Parietal lobe (tissue), 1 donor: ENCODE data around the gene CSN2. TPM values are rescaled to one million over a fixed set of nuclear protein-coding genes. Genes with fewer than 3 reads are reported as not detected.

Experiments
- total RNA-seq: library from RNA; depleted of rRNA; stranded (reverse); fragments of >200 nt; gene quantifications from one replicate; pipeline ENCODE4 v1.2.3, GENCODE V29; 2014

CSN2 gene
- not detected for total RNA-seq

DNA sequence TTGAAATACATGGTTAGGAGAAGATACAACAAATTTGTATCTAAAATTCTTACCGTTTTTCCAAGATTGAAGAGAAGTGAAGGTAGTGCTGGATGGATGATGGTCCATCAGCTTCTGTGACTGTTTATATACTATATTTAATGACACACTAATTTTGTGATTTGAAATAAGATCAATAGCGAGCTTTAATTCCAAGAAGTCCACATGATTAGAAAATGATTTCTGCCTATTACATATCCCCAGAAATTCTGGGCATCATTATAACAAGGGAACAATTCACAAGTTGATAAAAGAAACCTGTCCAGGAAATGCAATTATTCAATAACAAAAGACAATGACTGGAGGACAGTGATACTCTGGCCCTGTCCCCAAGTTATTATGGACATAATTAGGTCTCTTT is at the start of gene CSN2:
Gene CSN2 (minus strand): TSS at position 101 of the 400 bp plus-strand sequence. CDS start 4,733 bp downstream, outside the sequence.

GRCh38 chr4:69995526-69996016 is 30.0 kb upstream of the CSN2 start, which contains the start of gene STATH:
Gene STATH, plus strand, starts transcription at chr4:69995966. Its CDS starts 2,472 bp downstream, at chr4:69998438.

GRCh38 chr4:69930768-69931167 is 34.8 kb downstream of the CSN2 start, which contains the start of gene CSN1S1:
Gene CSN1S1, plus strand, starts transcription at chr4:69931068. Its CDS starts 1,488 bp downstream, at chr4:69932556.

Other genes with a start within 250 kb of the CSN2 start
- gene SULT1B1, start 205.1 kb downstream of the CSN2 start, total RNA-seq = 0.31 TPM
- 2.8 TPM for gene SULT1E1, start 105.6 kb downstream of the CSN2 start, total RNA-seq
- not detected for gene CSN1S1, start 34.7 kb downstream of the CSN2 start, total RNA-seq
- gene STATH, start 30.2 kb upstream of the CSN2 start, total RNA-seq = not detected
- gene HTN3, start 62.7 kb upstream of the CSN2 start, total RNA-seq = not detected
- not detected for gene HTN1, start 84.7 kb upstream of the CSN2 start, total RNA-seq
- not detected for gene PRR27, start 188.5 kb upstream of the CSN2 start, total RNA-seq
- gene ODAM, start 230.0 kb upstream of the CSN2 start, total RNA-seq = not detected